ENCODE data around the gene HPS1.

The HPS1 gene

DNA sequence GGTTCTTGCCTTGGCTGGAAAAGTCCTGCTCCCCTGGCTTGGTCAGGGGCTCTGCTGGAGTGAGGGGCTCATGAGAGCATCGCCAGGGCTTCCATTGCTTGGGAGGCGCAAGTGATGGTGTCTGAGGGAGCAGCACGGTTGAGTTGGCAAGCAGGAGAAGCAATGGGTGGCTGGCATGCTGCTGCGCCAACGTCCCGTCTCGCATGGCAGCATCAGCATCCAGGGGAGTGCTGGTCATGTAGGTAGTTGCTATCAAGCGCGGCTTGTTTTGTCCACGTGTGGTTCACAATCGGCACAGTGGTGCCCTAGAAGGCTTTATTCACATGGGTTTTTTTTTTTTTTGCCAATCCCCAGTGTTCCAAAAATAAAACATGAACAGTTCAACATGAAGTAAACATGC is 35.6 kb downstream of the HPS1 start:
- no peak for DNase-seq

DNA sequence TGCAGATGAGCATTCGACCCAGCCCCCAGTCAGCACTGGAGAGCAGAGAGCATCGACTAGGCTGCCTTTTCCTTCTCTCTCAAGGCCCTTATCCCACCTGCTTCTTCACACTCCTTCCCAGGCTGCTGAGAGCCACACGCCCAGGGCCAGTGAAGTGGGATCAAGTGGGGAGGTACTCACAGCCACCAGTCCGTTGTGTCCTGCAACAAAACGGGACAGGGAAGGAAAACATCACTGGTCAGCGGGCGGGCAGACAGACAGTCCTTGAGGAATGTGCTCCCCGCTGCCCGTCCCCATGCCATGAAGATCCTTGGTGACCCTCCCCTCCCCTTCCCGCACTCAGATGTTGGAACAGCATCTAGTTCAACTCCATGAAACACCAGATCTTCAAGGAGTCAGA is 36.0 kb downstream of the HPS1 start:
- DNase-seq: no peak

DNA sequence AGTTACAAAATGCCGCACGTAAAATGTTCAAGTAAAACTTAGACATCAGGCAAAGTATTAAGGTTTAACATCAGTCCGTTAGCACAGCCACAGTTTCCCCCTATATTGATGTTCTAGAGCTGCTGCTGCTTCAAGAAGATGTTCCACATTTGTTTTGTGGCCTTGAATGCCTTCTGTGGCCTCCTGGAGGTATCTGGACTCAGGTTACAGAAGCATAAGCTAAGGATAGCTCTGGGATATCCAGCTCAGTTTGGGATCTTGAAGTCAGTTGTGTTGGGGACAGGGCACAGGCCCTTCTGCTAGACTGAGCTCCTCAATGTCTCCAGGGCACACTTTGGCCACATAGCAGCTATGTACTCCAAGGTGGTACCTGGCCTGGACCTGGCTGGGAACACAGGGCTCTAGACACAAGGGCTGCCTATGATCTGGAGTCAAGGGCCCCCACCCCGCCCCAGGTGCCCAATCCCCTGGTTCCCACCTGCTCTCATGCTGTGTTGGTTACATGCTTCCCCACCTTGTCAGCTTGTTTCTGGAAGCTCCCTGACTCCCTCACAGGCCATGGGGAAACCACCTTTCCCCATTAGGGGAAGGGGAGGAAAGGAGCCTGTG is 36.5 kb downstream of the HPS1 start:
- DNase-seq: no peak

DNA sequence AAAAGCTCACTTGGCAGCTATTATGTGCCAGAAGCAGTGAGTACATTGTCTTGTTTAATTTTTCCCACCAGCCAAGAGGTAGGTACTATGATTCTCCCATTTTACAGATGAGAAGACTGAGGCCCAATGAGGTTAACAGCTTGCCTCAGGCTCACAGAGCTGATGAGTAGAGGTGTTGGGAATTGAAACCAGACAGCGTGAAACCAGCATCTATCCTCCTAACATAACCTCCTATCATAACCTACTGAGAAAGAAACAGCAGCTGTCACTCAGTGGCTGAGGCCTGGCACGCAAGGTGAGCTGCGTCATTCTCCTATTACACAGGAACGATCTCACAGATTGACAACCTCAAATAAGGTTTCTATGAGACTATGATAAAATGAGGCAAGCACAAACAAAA is 37.9 kb downstream of the HPS1 start:
- no peak for DNase-seq

DNA sequence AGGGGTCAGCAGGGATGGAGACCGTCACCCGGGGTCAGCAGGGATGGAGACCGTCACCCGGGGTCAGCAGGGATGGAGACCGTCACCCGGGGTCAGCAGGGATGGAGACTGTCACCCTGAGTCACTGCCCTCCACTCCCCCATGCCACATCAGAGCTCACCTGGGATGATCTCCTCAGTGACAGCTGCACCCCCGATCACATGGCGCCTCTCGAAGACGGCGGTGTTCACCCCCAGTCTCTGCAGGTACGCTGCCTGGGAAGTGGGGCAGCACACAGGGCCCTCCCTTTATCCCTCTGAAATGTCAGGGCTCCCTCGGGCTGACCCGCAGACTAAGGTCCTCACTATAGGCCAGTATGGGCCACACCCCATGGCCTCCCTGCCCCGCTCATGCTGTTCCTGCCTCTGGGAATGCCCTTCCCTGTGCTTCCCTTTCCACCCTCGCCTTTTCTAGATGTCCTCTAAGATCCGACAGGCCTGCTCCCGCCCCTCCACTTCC is 38.9 kb downstream of the HPS1 start:
- no peak for DNase-seq

DNA sequence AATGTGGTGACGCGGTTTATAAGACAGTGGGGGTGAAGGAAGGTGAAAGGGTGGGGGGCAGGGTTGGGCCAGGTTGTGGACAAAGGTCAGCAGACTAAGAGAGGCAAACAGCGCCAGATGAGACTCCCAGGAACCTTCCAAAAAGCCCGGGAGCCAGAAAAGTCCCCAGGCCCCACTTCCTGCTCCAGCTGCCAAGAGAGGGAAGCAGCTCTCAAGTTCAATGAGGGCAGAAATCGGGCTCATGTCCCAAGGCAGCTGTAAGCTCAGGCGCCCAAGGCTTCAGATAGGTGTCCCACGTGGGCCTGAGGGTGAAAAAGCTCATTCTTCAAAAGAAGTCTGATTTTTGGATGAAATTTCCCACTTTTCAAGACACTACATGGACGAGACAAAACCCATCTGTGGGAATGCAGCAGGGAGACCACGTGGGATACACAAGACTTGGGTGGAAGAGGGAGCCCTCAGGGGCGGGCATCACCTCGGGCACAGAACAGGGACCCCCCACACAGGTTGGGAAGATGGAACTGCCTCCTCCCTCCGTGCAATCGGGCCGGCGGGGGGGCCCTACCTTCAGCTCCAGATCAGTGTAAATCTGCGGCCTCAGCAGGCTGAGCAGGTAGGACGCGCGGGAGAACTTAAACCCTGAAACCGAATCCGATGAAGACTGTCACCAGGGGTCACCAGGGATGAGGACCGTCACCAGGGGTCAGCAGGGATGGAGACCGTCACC is 39.6 kb downstream of the HPS1 start:
- DNase-seq: no peak

DNA sequence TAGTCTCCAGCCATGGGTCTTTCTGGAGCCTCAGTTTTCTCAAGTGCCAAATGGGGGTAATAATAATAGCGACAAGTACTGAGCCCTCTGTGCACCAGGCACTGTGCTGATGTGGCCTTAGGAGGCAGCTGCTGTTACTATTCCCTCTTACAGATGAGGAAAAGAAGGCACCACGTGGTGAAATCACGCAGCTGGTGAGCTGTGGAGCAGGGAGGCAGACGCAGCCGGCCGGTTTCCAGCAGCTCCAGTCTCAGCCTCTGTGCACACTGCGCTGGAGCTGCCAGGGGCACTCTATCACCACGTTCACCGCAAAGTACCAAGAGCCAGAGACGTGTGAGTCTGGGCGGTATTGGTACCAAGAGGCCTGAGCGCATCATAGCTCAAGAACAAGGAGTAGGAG is 41.3 kb downstream of the HPS1 start:
- no peak for DNase-seq

DNA sequence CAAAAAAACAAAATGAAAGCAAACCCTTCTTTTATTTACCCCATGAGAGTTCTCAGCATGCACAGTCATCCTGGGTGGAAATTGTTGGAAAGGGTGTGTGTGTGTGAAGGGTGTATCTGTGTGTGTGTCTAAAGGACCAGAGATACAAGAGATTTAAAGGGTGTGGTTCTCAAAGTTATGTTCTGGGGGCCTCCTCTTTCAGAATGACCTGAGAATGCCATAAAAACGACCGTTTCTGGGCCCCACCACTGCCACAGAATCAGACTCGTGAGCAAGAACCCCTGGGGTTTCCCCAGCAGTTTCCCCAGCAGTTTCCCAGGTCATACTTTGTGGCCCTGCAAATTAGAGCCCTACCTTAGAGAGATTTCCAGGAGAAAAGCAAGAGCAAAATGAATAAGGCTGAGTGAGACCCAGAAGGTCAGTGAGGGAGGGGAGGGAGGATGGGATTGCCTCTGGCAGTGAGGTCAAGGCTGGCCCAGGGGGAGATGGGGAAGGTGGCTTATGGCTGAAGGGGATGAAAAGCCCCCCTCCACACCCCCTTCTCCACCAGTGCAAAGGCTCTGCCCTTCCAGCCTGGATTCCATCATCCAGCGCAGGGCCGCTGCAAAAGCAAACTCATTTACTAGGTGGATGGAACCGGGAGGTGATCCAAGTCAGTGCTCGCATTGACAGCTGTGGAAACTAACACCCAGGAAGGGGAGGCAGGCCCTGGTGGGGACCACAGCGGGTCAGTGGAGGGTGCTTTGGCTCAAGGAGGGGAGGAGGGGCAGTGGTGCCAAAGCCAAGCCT is 42.0 kb downstream of the HPS1 start:
- no peak for DNase-seq

DNA sequence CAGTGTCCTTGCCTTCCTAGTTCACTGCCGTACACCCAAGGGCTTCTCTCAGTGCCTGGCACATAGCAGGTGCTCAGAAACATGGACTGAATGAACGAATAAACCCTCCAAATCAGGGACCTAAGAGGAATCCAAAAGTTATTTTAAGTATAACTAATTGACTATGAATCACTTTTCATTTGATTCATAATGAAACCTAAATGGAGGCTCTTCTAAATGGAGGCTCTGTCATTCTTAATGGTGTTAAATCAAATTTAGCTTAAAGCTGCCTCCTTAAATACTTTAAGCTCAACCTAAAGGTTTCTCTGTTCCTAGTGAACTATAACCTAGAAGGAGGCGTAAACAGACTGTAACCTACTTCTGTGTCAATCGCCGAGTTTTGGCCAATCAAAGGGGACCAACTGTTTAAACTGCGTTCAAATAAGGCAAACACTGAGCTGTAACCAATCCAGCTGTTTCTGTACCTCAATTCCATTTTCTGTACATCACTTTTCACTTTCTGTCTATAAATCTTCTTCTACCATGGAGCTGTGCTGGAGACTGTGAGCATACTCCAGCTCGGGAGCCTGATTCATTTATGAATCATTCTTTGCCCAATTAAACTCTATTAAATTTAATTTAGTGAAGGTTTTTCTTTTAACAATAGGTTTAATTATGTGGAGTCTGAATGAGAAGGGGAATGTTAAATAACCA is 42.8 kb downstream of the HPS1 start:
- no peak for DNase-seq

DNA sequence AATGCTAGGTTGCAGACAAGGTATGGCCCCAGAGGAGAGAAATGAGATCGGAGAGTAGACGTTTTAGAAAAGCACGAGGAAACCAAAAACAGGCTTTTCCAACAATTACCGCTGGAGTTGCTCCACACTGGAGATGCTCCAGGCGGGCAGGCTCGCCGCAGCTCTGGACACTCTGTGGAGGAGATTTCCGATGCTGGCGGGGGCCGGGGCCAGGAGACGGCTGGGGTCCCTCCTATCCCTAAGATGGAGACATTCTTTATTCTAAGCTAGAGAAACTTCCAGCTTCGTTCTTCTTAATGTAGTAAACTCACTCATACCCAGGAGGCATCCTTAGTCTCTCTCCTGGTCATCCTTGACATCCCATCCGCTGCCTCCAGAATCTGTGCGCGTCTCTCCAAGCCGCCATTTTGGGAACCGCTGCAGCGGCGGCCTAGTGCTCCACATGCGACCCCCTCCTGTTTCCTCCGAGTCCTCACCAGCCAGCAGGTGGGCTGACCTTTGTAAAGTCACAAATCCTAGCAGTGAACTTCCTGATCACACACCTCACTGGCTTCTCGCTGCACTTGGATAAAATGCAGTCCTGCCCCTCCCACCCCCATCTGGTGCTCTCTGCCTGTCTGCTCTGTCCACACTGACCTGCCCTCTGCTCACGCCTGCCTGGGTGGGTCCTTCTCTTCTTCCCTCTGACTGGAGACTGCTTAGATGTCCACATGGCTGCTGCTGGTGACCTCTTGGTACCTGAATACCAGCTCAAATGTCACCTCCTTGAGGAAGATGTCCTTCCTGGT is 43.6 kb downstream of the HPS1 start:
- no peak for DNase-seq

DNA sequence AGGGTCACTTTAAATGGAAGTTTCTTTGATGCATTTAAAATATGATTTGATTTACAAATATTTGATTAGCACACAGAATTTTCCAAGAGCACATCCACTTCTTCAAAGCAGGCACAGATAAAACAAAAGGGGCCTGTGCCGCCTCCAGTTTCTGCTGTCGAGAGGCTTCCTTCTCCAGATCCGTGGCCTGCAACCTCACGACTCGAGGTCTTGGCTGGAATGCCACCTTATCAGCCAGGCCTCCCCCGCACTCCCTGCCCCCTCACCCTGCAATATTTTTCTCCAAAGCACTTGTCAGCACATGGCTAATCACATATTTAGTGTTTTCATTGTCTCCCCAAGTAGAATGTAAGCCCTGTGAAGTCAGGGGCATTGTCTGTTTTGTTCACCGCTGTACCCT is 44.3 kb downstream of the HPS1 start:
- DNase-seq: no peak

DNA sequence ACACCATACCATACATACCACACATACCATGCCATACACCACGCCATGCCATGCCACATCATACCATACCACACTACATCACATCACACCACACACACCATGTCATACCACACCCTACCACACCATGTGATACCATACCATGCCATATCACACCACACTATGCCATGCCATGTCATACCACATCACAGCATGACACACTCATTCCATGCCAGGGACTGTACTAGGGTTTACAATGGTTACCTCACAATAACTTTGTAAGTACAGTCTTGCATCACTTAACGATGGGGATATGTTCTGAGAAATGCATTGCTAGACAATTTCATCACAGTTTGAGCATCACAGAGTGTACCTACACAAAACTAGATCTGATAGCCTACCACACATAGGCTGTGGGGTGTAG is 46.3 kb downstream of the HPS1 start:
- DNase-seq: no peak

DNA sequence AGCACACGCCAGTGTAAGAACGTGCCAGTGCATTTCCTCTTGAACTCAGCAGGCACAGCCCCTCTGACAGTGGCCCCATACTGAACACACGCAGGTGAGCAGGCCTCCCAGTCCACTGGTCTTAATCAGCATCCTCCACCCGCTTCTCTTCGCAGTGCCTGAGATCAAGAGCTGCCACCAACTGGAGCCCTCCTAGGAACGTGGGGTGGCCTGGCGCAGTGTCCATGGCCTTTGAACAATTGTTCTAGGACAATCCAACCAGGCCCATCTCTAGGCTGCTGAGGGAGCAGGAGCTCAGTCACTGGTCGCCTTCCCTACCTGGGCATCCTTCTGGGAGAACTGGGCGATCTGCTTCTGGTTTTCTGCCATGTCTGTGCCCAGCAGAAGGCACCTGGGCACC is 47.0 kb downstream of the HPS1 start:
- DNase-seq: no peak

DNA sequence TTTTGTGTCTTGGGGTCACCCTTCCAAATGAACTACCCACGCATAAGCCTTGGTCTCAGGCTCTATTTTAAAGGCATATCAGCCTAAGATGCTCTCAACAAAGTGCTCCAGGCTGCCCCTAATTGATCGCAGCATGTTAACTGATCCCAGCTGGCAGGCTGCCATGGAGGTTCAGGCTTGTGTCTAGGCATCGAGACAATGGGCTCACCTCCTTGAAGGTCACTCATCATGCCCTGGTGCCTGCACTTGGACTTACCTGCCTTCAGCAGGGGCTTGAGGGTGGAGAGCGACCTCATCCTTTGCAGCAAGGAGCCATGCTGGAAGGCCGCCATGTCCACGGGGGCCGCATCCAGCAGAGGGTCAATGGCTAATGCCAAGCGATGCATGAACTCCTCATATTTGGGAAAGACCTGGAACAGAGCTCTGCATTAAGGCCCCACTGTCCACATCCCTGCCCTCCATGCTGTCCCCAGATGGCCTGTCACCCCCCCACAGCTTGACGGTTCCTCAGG is 49.6 kb downstream of the HPS1 start:
- no peak for DNase-seq

DNA sequence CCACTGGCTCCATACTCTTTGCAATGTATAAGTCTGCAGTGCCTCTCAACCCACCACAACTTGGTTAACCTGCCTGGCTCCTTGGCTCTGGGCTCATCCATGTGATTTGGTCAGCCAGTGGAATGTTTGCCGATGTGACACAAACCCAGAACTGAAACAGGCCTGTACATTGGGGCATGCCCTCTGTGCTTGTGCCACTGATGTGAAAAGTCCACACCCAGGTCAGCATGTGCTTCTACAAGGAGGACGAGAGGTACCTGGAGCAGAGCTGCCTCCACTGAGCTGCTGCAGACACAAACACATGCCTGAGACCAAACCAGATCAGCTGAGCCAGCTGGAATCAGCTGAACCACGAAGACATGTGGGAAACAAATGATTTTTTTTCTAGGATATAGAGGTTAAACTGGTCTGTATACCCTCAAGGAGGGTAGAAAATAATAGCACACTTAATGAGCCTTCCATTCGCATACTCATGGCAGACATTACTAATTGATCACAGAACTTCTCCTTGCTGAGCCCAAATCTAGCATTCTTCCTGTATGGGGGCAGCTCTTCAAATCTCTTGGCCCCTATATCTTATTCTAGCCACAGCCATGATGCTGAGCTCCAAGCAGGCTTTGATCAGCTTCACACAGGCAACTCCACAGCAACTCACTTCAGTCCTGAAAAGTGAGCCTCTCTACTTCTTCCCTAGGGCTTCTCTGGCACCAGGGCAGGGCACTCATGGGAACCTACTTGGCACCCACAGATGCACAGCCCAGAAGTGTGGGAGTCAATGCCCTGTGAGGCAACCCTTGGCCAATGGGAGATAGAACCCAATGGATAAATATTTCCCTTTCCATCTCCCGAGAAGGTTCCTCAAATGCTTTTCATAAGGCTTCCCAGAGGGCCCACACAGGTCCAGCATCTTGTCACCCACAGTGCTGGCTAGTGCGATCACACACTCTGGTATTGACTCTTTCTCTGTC is 50.4 kb downstream of the HPS1 start:
- no peak for DNase-seq

DNA sequence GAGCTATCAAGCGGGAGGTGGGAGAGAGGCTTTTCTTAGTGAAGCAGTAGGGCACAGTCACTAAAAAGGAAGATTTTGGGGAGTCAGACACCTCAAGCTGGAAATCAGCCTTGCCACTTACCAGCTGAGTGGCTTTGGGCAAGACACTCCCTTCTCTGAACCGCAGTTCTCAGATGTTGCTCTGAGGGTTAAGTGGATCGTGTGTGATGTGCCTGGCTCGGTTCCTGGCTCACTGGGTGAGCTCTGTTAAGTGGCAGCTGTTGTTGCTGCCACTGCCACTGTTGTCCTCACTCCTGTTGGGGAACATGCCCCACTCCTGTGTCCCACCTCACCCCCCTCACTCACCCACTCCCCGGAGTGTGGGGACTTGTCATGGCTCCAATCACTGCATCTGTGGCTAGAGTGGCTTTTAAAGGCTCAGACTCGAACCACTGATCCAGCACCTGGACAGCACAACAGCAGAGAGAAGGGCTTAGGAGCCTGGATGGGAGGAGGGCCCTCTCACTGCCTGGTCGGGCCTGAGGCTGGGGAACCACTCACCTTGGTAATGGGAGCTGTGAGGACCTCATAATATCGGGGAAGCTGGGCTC is 51.8 kb downstream of the HPS1 start:
- no peak for DNase-seq

DNA sequence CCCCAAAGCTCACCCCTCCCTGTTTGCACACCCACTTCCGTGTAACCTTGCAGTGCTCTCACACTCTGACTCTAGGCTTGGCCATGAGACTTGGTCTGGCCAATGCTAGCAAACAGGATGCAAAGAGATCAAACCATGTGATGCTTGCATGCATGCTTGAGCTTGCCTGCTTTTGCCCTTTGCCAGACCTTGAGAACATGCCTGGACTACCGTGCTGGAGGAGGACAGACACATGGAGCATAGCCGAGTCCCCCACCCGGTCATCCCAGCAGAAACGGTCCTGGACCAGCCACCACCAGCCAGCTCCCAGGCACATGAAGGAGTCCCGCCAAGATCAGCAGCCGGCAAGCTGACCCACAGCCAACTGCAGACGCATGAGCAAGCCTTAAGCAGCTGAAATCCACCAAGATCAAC is 55.1 kb downstream of the HPS1 start:
- DNase-seq: no peak

DNA sequence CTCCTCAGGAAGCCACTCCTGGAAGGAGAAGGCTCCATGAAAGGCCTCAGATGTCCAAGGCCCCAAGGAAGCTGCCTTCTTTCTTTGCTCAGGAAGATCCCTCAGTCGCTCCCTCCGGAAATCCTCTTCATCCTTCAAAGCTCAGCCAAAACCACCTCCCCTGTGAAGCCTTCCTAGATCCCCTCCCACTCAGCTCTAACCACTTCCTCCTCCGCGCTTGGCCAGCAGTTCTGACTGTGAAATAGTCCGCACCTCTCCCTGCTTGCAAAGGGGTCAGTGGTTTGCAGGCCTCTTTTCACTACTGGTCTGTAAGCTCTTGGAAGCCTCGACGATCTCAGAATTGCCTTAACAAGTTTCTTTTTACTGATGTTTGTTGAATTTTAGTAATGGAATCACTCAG is 55.7 kb downstream of the HPS1 start:
- DNase-seq: no peak

DNA sequence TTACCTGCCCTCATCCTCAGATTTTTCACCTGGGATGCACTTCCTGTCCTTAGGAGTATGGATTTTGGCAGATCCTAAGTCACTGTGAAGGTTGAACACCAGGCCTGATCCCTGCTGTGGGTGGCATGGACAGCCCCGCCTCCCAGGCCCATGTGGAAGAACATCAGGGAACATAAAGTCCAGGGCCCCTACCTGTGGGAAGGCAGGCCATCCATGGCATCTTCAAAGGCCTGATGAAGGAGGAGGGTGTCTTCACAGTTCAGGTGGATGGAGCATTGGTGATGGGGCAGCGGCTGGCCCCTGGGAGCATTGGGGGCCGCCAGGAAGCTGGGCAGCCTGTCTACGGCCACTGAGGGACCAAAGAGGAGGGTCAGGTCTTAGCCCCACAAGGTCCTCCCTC is 56.3 kb downstream of the HPS1 start:
- no peak for DNase-seq

DNA sequence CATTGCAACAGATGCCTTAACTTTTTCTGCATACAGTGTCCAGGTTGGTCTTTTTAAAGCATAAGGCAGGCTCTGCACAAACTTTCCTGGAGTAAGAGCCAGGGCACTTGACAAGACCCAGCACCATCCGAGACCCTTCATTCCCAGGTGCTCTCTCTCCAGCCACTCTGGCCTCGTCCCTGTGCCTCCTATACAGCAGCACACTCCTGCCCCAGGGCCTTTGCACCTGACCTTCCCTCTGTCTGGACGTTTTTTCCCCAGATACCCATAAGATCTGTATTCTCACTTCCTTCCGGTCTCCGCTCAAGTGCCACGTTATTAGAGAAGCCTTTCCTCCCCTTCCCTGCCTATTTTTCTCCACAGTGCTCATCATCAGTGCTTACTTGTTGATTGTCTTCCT is 57.3 kb downstream of the HPS1 start:
- DNase-seq: no peak
